Measurements from ENCODE around the gene STX5.

The STX5 gene

DNA sequence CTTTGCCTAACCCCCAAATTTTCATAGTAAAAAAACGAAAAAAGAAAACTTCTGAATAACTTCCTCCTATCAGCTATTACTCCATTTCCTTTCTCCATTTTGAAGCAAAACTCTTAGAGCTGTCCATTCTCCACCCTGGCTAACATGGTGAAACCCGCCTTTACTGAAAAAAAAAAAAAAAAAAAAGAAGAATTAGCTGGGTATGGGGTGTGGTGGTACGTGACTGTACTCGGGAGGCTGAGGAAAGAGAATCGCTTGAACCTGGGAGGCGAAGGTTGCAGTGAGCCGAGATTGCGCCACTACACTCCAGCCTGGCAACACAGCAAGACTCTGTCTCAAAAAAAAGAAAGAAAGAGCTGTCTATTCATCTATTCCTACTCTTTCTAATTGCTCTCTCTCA lies 15.3 kb downstream of the STX5 start:
- in situ Hi-C loops (cut with HindIII; ENCODE audit: low sequenced_read_pairs), result no loop called here
- no peak for DNase-seq (ENCODE audit: low read depth, low spot score)
- no peak overlapping the region for H3K4me3 ChIP-seq (ENCODE audit: low read depth, low read length)
- TF ChIP-seq CTCF (IDR thresholded peaks at IDR 0.05; ENCODE audit: low read depth, low read length), result no peak

- in situ Hi-C loops (cut with HindIII; ENCODE audit: low sequenced_read_pairs), result no loop called here
- TF ChIP-seq CTCF (IDR thresholded peaks at IDR 0.05; ENCODE audit: low read depth, low read length), result no peak
- H3K4me3 ChIP-seq (ENCODE audit: low read depth, low read length), result no peak overlapping the region
- DNase-seq (ENCODE audit: low read depth, low spot score), result no peak
Observed at GRCh38 chr11:62811659-62812058, 20.2 kb downstream of the STX5 start.

GRCh38 chr11:62810748-62811147 lies 21.1 kb downstream of the STX5 start:
- in situ Hi-C loops (cut with HindIII; ENCODE audit: low sequenced_read_pairs), result no loop called here
- TF ChIP-seq CTCF (IDR thresholded peaks at IDR 0.05; ENCODE audit: low read depth, low read length), result no peak

DNA sequence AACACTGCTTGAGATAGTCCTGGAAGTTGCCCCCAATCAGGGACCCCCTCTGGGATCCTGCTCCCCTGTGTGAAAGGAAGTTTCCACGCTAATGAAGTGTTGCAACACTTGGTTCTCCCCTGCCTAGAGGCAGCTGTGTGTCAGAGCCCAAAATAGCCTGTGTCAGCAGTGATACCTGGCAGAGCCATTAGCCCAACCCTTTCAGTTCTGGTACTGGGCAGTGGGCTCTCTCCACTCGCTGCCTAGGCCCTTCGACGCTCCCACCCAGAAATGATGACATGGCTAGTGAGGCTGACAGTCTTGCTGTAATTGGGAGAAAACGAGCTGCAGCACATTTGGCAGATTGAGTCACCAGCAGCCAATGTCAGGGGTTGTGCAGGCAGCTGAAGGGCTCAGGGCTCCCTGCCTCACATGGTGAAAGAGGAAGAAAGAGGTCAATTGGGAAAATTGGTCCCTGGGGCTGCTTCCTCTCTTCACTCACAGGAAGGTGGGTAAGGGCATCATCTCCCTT lies 25.2 kb downstream of the STX5 start:
- in situ Hi-C loops (cut with HindIII; ENCODE audit: low sequenced_read_pairs), result no loop called here
- H3K4me3 ChIP-seq (ENCODE audit: low read depth, low read length), result no peak overlapping the region
- DNase-seq (ENCODE audit: low read depth, low spot score), result peak; percentile 14

More at GRCh38 chr11:62810748-62811147, 21.1 kb downstream of the STX5 start:
- DNase-seq (ENCODE audit: low read depth, low spot score), result no peak
- no peak overlapping the region for H3K4me3 ChIP-seq (ENCODE audit: low read depth, low read length)

GRCh38 chr11:62805961-62806441 lies 25.9 kb downstream of the STX5 start:
- peak; percentile 17 for DNase-seq (ENCODE audit: low read depth, low spot score)
- peak overlapping the region; percentile 94 for H3K4me3 ChIP-seq (ENCODE audit: low read depth, low read length)
- no peak for TF ChIP-seq CTCF (IDR thresholded peaks at IDR 0.05; ENCODE audit: low read depth, low read length)
- in situ Hi-C loops (cut with HindIII; ENCODE audit: low sequenced_read_pairs), result no loop called here

More for the DNA sequence above, 25.2 kb downstream of the STX5 start:
- TF ChIP-seq CTCF (IDR thresholded peaks at IDR 0.05; ENCODE audit: low read depth, low read length), result no peak

GRCh38 chr11:62805076-62805892 lies 26.6 kb downstream of the STX5 start, which contains the start of gene NXF1:
TSS of gene NXF1 (minus strand) at chr11:62805440. CDS start at chr11:62805356, 84 bp downstream.
- in situ Hi-C loops (cut with HindIII; ENCODE audit: low sequenced_read_pairs), result no loop called here
- DNase-seq (ENCODE audit: low read depth, low spot score), result peak; percentile 97
- TF ChIP-seq CTCF (IDR thresholded peaks at IDR 0.05; ENCODE audit: low read depth, low read length), result peak; percentile 23
- peak within 1 kb of the TSS; percentile 94 for H3K4me3 ChIP-seq (ENCODE audit: low read depth, low read length)
